Pons (tissue), 1 donor: Measurements from ENCODE around the gene RPUSD1.
"Not testable (repeated sequence)": the region's sequence is repeated elsewhere in the genome, so short reads cannot be mapped to it uniquely, and the experiment has no call there.

Experiments
- DNase-seq: peaks from one replicate; pipeline ENCODE4 v3.0.0-alpha.2; 2016; ENCODE audit warnings: low spot score

The RPUSD1 gene

DNA sequence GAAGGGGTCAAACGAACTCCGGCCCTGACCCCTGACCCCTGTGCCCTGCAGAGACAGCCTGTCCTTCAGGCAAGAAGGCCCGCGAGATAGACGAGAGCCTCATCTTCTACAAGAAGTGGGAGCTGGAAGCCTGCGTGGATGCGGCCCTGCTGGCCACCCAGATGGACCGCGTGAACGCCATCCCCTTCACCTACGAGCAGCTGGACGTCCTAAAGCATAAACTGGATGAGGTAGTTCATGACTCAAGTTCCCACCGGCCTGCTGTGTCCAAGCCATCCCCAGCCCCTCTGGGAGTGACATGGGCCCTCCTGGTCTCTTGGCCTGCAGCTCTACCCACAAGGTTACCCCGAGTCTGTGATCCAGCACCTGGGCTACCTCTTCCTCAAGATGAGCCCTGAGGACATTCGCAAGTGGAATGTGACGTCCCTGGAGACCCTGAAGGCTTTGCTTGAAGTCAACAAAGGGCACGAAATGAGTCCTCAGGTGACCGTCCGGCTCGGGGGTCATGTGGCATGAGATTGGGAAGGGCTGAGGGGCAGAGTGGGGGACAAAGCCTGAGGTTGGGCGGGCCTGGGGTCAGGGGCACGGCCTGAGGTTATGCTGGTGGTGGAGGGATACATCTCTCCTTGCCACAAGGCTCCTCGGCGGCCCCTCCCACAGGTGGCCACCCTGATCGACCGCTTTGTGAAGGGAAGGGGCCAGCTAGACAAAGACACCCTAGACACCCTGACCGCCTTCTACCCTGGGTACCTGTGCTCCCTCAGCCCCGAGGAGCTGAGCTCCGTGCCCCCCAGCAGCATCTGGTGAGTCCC, 22.0 kb downstream of the RPUSD1 start:
- no peak for DNase-seq

DNA sequence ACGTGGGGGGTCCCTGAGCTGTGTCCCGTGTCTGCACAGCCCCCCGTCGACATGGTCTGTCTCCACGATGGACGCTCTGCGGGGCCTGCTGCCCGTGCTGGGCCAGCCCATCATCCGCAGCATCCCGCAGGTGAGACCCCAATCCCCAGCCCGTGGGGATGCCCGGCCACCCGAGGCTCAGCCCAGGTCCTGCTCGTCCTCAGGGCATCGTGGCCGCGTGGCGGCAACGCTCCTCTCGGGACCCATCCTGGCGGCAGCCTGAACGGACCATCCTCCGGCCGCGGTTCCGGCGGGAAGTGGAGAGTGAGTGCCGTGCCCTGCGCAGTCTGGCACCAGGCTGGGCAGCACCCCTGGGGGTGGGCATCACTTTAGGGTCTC, 22.7 kb downstream of the RPUSD1 start:
- no peak for DNase-seq

DNA sequence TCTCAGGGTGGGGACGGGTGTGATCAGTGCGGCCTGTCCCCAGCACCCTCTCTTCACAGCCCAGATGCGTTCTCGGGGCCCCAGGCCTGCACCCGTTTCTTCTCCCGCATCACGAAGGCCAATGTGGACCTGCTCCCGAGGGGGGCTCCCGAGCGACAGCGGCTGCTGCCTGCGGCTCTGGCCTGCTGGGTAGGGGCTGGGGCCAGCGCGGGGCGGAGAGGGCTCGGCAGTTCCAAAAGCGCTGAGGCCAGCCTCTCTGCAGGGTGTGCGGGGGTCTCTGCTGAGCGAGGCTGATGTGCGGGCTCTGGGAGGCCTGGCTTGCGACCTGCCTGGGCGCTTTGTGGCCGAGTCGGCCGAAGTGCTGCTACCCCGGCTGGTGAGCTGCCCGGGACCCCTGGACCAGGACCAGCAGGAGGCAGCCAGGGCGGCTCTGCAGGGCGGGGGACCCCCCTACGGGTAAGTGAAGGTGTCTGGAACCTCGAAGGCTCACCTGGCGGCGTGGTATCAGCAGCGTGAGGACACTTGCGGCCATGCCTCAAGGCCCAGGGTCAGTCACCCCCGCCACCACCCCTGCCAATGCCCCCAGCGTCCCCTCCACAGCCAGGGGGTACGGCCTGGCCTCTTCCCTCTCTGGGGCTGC, 23.2 kb downstream of the RPUSD1 start:
- no peak for DNase-seq

DNA sequence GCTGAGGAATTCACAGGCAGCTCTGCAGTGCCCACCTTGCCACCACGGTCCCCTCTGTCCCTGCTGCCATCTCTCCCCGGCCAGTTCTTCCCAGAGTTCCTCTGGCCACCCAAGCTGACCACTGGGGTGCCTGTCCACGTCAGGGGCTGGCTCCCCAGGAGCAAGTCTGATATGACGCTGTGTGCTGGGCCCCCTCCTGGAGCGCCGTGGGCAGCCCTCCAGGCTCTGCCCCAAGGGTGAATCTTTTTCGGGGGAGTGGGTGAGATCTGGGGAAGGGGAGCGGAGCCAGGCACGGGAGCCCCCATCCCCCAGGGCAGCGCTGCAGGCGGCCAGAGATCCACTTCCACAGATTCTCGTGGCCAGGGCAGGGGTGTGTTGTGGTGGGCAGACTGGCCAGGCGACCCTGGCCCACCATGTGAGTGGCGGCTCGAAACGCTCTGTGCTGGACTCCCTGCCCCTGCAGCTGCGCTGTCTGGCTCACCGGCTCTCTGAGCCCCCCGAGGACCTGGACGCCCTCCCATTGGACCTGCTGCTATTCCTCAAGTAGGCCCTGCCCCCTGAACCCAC, 23.9 kb downstream of the RPUSD1 start:
- DNase-seq: no peak

DNA sequence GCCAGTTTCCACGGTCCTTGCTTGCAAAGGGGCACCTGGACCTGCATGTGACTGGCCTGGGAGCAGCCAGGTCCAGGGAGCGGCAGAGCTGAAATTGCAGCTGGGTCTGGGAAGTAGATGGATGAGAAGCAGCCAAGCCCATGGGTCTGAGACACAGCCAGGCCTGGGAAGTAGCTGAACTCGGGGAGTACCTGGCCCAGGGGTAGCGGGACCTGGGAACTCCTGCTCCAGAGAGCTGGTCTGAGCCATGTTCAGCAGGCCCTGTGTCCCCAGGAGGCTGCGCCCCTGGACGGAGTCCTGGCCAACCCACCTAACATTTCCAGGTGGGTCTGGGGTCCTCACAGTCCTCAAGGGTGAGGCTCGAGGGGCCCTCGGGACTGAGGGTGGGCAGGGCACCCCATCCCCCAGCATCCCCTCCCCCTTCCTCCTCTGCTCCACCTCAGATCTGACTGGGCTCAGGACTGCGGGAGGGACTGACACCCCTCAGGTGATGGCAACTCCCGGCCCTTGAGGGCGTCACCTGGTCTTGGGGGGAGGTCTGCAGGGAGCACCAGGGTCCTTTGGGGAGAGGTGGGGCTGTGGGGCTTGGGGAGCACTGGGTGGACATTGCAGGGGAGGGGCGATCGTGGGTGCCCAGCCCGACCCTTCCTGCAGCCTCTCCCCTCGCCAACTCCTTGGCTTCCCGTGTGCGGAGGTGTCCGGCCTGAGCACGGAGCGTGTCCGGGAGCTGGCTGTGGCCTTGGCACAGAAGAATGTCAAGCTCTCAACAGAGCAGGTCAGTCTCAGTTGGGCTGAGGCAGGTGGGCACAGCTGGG, 24.6 kb downstream of the RPUSD1 start:
- DNase-seq: no peak

DNA sequence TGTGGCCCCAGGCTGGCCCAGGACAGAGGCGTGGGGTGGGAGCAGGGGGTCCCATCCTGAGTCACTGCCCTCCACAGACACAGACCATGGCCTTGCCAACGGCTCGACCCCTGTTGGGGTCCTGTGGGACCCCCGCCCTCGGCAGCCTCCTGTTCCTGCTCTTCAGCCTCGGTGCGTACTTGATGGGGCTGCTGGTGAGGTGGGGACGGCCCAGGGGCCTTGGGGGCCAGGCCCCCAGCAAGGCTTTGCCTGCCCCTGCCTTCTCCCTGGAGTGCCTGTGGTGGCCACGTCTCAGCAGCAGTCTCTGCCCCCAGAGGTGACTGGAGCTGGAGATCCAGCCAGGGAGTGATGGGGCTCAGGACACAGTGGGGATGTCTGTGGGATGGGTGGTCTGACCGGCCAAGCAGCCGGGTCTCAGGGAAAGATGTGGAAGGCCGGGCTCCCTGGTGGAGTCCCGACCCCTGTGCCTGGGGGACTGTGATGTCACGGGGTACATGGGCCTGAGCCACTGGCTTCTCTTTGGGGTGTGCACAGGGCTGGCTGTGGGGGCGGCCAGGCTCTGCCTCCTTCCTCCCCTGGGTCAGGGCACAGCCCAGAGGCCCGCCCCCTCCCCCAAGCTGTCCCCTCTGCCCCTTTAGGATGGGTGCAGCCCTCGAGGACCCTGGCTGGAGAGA, 25.4 kb downstream of the RPUSD1 start:
- no peak for DNase-seq

DNA sequence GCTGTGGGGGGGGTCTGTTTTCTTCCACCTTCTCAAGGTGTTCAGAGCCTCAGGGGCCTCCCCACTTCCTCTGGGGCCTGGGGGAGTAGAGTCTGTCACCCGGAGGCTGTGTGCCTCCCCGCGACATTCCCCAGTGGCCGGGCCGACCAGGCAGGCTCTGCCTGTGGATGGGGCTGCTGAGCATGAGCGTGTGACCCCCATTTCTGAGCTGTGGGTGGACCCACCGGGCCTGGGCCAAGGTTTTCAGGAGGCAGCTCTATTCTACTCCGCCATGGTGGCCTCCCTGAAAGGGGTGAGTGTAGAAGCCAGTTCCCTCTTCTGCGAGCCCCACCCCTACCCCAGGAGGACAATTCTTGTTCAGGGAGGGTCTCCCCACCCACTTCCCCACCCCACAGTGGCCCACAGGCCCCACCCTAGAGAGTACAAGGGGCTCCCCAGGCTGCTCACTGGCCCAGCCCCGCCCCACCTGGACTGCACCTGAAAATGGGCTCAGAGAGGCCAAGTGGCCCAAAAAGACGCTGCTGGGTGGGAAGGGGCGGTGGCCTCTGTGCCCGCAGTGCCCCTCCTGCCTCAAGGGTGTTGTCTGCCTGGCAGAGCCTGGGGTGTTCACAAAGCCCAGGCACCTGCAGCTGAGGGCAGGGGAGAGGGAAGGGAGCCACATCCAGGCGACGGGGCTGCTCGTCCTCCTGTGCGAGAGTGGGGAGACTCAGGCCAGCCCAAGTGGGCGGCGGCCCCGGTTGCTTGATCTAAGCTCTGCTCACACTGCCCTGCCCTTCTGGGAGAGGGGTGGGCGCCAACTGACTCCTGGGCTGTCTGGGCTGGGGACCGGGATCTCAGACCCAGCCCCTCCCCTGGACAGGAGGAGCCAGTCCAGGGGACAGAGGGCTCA, 26.3 kb downstream of the RPUSD1 start:
- DNase-seq: no peak

DNA sequence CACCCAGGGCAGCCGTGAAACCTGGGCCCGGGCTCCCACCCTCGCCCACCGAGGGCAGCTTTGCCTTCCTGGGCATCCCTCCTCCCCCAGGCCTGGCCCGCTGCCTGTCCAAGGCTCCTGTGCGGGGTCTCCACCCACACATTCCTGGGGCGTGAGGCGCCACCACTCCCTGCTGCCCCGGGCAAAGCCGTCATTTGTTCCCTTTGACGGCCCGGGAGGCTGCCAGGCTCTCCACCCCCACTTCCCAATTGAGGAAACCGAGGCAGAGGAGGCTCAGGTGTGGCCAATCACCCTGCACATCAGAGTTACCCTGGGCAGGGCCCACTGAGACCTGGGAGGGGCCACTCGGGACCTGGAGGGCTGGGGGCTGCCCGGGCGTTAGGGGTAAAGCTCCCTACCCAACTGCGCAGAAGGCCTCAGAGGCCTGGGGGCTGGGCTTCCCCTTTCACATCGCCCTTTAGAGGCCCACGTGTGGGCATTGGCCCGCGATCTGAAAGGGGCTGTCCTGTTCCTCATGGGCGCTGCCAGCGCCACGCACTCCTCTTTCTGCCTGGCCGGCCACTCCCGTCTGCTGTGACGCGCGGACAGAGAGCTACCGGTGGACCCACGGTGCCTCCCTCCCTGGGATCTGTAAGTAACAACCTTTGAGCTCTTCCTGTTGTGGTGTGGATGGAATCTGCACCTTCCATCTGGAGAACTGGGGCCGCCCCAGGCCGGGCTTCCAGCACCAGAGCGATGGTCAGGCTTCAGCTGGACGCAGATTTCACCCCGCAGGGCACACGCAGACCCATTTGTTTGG, 27.4 kb downstream of the RPUSD1 start, which contains the start of gene MSLN:
TSS of gene MSLN (plus strand) at position 190 of the 799 bp plus-strand sequence. CDS start 1,947 bp downstream, outside the sequence.
- DNase-seq: no peak

DNA sequence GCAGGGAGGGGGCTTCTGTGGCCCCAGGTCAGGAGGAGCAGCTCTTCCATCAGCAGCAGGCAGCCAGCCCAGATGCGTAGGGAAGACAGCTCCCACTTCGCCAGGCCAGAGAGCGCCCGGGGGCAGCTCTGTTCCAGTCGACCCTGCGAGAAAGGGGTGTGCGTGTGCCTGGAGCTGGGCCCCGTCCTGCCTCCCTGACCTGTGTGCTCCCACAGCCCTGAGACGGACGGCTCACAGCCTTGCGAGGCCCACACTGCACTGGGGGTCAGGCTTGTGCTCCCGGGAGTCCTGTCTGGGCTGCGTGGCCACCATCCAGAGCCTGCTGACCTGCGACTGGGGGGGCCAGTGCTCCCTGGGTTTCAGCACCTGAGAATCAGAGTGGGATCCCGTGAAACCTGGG, 28.1 kb downstream of the RPUSD1 start:
- no peak for DNase-seq

DNA sequence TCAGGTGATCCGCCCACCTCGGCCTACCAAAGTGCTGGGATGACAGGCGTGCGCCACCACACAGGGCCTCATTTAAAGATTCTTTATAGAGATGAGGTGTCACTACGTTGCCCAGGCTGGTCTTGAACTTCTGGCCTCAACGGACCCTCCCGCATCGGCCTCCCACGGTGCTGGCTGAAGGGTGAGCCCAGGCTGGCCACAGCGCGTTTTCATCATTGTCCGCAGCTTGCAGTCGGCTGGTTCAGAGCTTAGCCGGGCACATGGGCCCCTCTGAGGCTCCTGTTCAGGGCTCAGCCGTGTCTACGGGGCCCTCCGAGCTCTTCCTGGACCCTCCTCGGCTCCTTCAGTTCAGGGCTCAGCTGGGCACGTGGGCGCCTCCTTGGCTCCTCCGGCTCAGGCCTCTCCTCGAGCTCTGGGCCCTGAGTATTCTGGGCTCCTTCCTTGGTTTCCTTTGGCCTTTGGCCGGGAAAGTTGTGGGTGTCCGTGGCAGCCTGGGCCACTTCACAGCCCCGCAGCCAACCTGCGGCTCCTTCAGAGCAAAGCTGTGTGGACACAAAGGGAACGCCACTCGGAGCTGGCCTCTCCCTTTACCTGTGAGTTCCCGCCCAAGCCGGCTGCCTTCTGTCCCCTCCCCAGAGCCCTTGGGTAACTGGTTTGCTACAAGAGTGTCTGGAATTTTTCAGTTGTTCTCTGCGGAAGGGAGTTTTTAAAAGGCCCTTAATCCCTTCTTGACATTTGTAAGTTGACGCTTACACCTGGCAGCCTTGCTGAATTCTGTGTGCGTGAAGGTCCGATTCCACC, 28.9 kb downstream of the RPUSD1 start:
- DNase-seq: no peak

DNA sequence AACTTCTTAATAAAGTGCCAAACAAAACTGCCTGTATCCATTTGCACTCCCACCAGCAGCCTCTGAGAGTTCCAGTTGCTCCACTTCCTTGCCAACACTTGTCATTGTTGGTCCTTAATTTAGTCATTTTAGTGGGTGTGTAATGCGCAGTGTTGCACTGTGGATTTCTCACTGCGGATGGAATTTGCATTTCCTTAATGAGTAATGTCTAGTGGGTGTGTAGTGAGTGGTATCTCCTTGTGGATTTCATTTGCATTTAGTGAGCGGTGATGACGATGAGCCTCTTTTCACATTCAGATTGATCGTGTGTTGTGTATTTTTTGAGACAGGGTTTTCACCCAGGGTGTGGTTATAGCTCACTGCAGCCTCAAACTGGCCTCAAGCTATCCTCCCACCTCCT, 31.8 kb downstream of the RPUSD1 start:
- no peak for DNase-seq

DNA sequence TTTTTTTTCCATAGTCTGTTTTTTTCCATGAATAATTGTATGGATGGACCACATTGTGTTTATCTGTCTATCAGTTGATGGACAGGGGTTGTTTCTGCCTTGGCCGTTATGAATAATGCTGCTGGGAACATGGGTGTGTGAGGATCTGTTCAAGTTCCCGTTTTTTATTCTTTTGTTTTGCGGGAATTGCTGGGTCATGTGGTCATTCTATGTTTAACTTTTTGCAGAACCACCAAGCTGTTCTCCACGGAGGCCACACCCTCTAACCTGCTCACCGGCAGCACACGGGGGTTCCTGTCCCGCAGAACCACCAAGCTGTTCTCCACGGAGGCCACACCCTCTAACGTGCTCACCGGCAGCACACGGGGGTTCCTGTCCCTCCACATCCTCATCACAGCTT, 33.5 kb downstream of the RPUSD1 start:
- peak; percentile 33 for DNase-seq

DNA sequence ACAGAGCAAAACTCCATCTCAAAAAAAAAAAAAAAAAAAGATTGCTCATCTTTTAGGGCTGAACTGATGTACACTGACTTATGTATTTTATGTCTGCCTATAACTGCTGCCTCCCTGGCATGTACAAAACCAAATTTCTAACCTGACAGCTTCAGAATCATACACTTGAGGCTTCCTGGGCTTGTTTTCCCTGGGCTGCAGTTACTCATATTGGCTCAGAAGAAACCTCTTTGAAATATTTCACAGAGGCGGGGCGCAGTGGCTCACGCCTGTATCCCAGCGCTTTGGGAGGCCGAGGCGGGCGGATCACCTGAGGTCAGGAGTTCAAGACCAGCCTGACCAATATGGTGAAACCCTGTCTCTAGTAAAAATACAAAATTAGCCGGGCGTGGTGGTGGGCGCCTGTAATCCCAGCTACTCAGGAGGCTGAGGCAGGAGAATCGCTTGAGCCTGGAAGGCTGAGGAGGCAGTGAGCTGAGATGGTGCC, 34.0 kb downstream of the RPUSD1 start:
- not testable (repeated sequence) for DNase-seq

DNA sequence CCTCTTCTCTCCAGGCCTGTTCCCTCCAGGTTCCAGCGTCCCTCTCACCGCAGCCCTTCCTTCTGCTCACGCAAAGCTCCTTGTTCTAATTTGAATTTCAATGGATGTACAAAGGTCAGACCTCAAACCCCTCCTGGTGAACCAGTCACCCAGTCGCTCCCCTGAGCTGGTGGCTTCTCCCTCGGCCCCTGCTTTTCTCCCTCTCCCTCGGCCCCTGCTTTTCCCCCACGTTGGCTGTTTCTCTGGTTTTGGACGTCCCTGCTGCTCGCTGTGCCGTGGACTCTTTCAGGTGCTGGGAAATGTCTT, 36.2 kb downstream of the RPUSD1 start:
- DNase-seq: no peak

DNA sequence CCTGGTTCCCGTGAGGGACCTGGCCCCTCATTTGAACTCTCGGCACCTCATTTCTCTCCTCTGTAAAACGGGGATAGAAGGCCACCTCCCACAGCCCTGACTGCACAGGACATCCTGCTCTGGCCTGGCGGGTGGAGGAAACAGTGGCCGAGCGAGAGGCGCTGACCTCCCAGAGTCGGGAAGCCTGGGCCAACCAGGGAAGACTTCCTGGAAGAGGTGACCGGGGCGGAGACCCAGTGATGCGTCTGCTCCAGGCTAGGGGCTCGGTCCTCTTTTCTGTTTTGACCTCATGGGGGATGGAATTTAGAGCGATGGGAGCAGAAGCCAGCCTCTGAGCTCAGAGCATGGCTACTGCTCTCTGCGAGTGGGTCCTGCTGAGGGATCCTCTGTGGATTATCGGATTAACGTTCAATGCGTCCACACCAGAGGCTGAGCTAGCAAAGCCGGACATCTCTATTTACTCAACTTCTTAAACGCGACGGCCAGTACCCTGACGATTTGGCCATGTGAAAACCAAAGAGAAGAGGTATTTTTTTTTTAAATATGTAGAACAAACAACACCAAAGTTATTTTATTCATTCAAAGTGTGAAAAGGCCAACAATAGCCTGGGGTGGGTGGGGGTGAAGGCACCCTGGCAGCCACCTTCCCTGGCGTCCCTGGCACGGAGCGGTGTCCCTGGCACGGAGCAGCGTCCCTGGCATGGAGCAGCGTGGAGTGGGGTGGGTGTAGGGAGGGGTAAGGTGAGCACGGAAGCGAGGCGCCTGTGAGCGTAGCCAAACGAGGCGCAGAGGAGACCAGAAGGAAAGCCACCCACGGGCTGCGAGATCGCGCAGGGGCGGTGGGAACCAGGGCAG, 36.8 kb downstream of the RPUSD1 start:
- DNase-seq: no peak

DNA sequence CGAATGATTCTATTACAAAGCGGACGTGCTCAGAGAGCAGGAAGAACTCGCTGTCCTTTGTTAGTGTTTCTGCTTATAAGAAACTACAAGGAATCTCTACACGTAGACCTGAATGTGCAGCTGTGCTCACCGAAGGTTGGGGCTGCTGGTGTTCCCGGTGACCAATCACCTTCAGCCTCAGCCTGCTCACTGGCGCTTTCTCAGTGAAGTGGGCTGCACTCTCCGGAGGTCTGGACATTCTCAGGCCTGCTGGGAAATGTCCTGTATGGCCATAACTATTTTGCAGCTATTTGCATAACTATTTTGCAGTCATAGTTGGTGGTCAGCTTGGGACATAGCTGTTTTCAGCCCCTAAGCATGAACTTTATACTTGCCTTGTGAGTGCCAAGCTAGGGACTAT, 37.7 kb downstream of the RPUSD1 start:
- no peak for DNase-seq

DNA sequence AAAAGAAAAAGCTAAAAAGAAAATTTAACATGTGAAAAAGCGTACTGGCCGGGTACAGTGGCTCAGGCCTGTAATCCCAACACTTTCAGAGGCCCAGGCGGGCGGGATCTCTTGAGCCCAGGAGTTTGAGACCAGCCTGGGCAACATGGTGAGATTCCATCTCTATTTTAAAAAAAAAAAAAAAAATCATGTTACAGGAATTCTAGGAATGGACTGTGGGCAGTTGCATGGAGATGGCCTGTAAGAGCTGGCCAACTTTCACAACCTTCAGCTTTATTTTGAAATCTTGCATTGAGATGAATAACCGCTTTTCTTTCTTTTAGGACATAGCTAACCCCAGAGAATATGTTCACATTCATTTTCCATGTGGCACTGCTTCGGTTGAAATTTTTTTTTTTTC, 39.2 kb downstream of the RPUSD1 start:
- DNase-seq: no peak
